PC-9 (cell line): Measurements from ENCODE around the gene C5orf63. TPM values are rescaled to one million over a fixed set of nuclear protein-coding genes. Genes with fewer than 3 reads are reported as not detected.

Experiments used
- BruUV-seq: library from RNA; stranded (reverse); fragments of 400-500 nt; replicated peaks from 2 replicates; lab custom pipeline; 2021; lab: Mats Ljungman, UMichigan
- CTCF ChIA-PET: fragments of 300-600 bp; sonication (Branson Sonifier 250); formaldehyde crosslinking; loops from one replicate; lab custom pipeline; 2022; ENCODE audit warnings: antibody characterized with exemption; lab: Charles Lee
- POLR2A ChIA-PET: fragments of 300-600 bp; sonication (Branson Sonifier 250); formaldehyde crosslinking; loops from one replicate; lab custom pipeline; 2022; ENCODE audit warnings: antibody characterized with exemption; ENCODE audit not compliant: unreplicated experiment; lab: Charles Lee
- DNase-seq, 2 experiments: peaks; one replicate each; pipeline versions ENCODE4 v3.0.0 to v3.0.0-alpha.2; 2015 to 2022; ENCODE audit warnings: mixed read lengths in 1 of 2
- H2AFZ ChIP-seq: fragments of 200-600 bp; sonication (generic); 2 replicates; pipeline ENCODE4 v1.8.1; 2017; ENCODE audit warnings: antibody characterized with exemption
- H3F3A ChIP-seq: fragments of 200-600 bp; sonication (generic); 2 replicates; pipeline ENCODE4 v1.8.1; 2017; ENCODE audit warnings: antibody characterized with exemption, mild to moderate bottlenecking, low read depth; ENCODE audit not compliant: insufficient read depth
- H3K27ac ChIP-seq: fragments of 200-600 bp; sonication (generic); 2 replicates; pipeline ENCODE4 v1.6.1; 2016; ENCODE audit warnings: mixed run types
- H3K27me3 ChIP-seq: fragments of 200-600 bp; sonication (generic); 2 replicates; pipeline ENCODE4 v1.6.1; 2016; ENCODE audit warnings: low read depth, mixed run types; ENCODE audit not compliant: insufficient read depth
- H3K36me3 ChIP-seq: fragments of 200-600 bp; sonication (generic); 2 replicates; pipeline ENCODE4 v1.6.1; 2016; ENCODE audit warnings: low read depth, mixed run types
- H3K4me1 ChIP-seq: fragments of 200-600 bp; sonication (generic); replicated peaks from 2 replicates; pipeline ENCODE4 v1.6.1; 2016; ENCODE audit warnings: mixed run types; ENCODE audit not compliant: insufficient read depth
- H3K4me2 ChIP-seq: fragments of 200-600 bp; sonication (generic); 2 replicates; pipeline ENCODE4 v1.6.1; 2017; ENCODE audit warnings: mixed run types
- H3K4me3 ChIP-seq: fragments of 200-600 bp; sonication (generic); 2 replicates; pipeline ENCODE4 v1.6.1; 2016; ENCODE audit warnings: mixed run types
- H3K79me2 ChIP-seq: fragments of 200-600 bp; sonication (generic); 2 replicates; pipeline ENCODE4 v1.6.1; 2017; ENCODE audit warnings: low read depth, mixed run types
- H3K9me2 ChIP-seq: fragments of 200-600 bp; sonication (generic); 2 replicates; pipeline ENCODE4 v1.8.1; 2017; ENCODE audit warnings: mild to moderate bottlenecking; ENCODE audit not compliant: insufficient read depth
- H3K9me3 ChIP-seq: fragments of 200-600 bp; sonication (generic); 2 replicates; pipeline ENCODE4 v1.8.1; 2016; ENCODE audit warnings: low read depth; ENCODE audit not compliant: insufficient read depth
- H4K20me1 ChIP-seq: fragments of 200-600 bp; sonication (generic); 2 replicates; pipeline ENCODE4 v1.8.1; 2017; ENCODE audit not compliant: insufficient read depth
- CTCF ChIP-seq: fragments of 200-600 bp; sonication (generic); conservative IDR thresholded peaks from 2 replicates; pipeline ENCODE4 v1.6.1; 2017; ENCODE audit warnings: mixed run types, antibody characterized with exemption, mild to moderate bottlenecking, moderate library complexity
- EZH2 ChIP-seq: fragments of 200-600 bp; sonication (generic); IDR thresholded peaks from 2 replicates; pipeline ENCODE4 v1.8.0; 2017; ENCODE audit warnings: antibody characterized with exemption, low read depth
- intact Hi-C: fragments of 100-400 bp; cut with micrococcal nuclease; formaldehyde crosslinking; loops from one replicate; pipeline ENCODE4 v1.10.0; 2022; ENCODE audit not compliant: unreplicated experiment
- total RNA-seq: library from RNA; stranded (reverse); gene quantifications from 2 replicates; pipeline ENCODE4 v1.2.3, GENCODE V29; 2021

C5orf63 gene
- total RNA-seq, 1 experiment from 2014 or later, result 9.8 TPM

DNA sequence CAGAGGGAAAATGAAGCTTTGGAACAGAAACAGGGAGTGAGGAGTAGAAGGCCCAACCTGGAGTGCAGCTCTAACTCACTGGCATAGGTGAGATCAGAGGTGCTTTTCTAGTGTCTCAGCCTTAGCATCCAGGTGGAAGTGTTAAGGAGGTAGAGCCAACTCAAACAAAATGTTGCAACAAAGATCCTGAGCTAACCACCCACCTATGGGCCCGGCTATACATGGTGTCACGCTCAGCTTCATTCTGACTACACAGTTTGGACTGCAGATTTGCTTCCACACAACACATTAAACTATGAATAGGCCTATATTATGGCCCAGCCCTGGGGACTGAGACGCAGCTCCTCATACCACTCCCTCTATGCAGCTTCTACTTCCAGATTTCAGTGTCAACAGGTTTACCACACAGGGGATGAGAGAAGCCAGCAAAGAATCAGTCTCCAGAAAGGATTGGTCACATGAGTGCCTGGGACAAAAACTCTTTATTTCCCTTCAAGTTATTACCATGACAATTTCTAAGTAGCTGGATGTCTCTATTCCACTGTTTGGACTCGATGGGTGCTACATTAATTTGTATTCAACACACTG lies 9.0 kb downstream of the C5orf63 start:
- no TSS peak for BruUV-seq
- H3K4me1 ChIP-seq, result no peaks in the 10 kb centered on the region
- no peak for DNase-seq
- H3K36me3 ChIP-seq, result no peaks in the 10 kb centered on the region
- H3K9me3 ChIP-seq, result no peaks in the 10 kb centered on the region; the same call in 1 of the 2 replicates
- ChIA-PET POLR2A (no interaction called here), CTCF (no interaction called here)
- intact Hi-C loops, result no loop called here
- H3K79me2 ChIP-seq, result no peaks in the 10 kb centered on the region
- no peak overlapping the region for H3K4me2 ChIP-seq
- no peak overlapping the region for H3K27ac ChIP-seq
- H3K27me3 ChIP-seq, result no peaks in the 10 kb centered on the region
- no peak overlapping the region for H3K4me3 ChIP-seq
- no peaks in the 10 kb centered on the region for H4K20me1 ChIP-seq
- H3K9me2 ChIP-seq, result 0 out of 2 replicates have a peak, but pooled peaks cover 8% of the 10 kb centered on the region
- H2AFZ ChIP-seq, result no peak overlapping the region
- no peaks in the 10 kb centered on the region for H3F3A ChIP-seq
- TF ChIP-seq CTCF (no peak), EZH2 (no peak)

DNA sequence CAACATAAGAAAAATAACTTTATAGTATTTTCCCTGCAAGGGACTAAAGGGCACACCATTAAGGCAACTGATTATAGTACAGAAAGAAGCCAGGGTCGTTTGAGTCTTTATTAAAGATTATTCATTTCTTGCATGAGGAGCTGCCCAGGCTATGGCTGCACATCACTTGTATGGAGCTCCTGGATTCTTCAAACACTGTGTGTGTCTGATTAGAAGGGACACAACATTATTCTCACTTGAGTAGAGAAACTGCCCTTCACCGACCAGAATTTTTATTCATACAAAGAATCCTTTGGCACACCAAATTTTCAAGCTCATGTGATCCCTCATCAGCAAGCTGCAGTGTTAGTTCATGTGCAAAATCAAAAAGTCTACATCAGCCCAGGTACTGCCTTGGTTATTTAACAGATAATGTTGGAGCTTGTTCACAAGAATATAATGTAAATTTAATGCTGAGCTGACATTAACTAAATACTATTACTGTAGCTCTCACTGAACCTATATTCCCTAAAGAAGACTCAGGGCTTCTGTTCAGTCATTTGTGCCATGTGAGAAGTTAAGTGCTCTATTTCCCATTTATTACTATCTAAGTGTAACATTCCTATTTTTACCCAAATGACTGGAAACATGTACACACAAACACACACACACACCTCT lies 9.9 kb downstream of the C5orf63 start:
- Histone ChIP-seq H3K9me3 (no peaks in the 10 kb centered on the region; the same call in 1 of the 2 replicates), H3K27ac (no peak overlapping the region), H3K27me3 (no peaks in the 10 kb centered on the region), H3K4me2 (no peak overlapping the region), H2AFZ (no peak overlapping the region), H3F3A (no peaks in the 10 kb centered on the region), H3K9me2 (0 out of 2 replicates have a peak, but pooled peaks cover 8% of the 10 kb centered on the region), H3K36me3 (no peaks in the 10 kb centered on the region), H3K4me3 (no peak overlapping the region), H3K4me1 (no peaks in the 10 kb centered on the region), H3K79me2 (no peaks in the 10 kb centered on the region), H4K20me1 (no peaks in the 10 kb centered on the region)
- DNase-seq, result no peak
- ChIA-PET CTCF (no interaction called here), POLR2A (no interaction called here)
- TF ChIP-seq CTCF (no peak), EZH2 (no peak)
- BruUV-seq, result no TSS peak
- intact Hi-C loops, result no loop called here

GRCh38 chr5:127061956-127062355 lies 11.3 kb downstream of the C5orf63 start:
- H4K20me1 ChIP-seq, result no peaks in the 10 kb centered on the region
- H2AFZ ChIP-seq, result no peak overlapping the region
- DNase-seq, result no peak
- no peaks in the 10 kb centered on the region for H3K79me2 ChIP-seq
- intact Hi-C loops, result no loop called here
- H3K9me3 ChIP-seq, result no peaks in the 10 kb centered on the region; the same call in 1 of the 2 replicates
- no peaks in the 10 kb centered on the region for H3K27me3 ChIP-seq
- H3K27ac ChIP-seq, result no peak overlapping the region
- CTCF ChIA-PET, result no interaction called here
- BruUV-seq, result no TSS peak
- POLR2A ChIA-PET, result no interaction called here
- no peak for TF ChIP-seq EZH2
- no peak for TF ChIP-seq CTCF
- no peaks in the 10 kb centered on the region for H3K36me3 ChIP-seq
- 0 out of 2 replicates have a peak, but pooled peaks cover 8% of the 10 kb centered on the region for H3K9me2 ChIP-seq
- no peaks in the 10 kb centered on the region for H3F3A ChIP-seq
- no peaks in the 10 kb centered on the region for H3K4me1 ChIP-seq
- no peak overlapping the region for H3K4me3 ChIP-seq
- no peak overlapping the region for H3K4me2 ChIP-seq
